Uterus (tissue), 4 donors: ENCODE data around the gene NAP1L4. TPM values are rescaled to one million over a fixed set of nuclear protein-coding genes. Genes with fewer than 3 reads are reported as not detected.
"Not testable (repeated sequence)": the region's sequence is repeated elsewhere in the genome, so short reads cannot be mapped to it uniquely, and the experiment has no call there.

Source experiments
- DNase-seq, 2 donors: peaks; one replicate each; pipeline ENCODE4 v3.0.0-alpha.2; 2019 to 2020
- H3K27ac ChIP-seq, 2 donors: fragments of 200-600 bp; sonication (generic); 1 replicate in 1 of 2; 2 replicates in 1 of 2; pipeline ENCODE4 v1.5.1; 2016 to 2018
- H3K27me3 ChIP-seq, 2 donors: fragments of 200-600 bp; sonication (generic); one replicate each; pipeline ENCODE4 v1.5.1; 2018 to 2019; ENCODE audit warnings: control low read depth in 1 of 2
- H3K36me3 ChIP-seq, 2 donors: fragments of 200-600 bp; sonication (generic); one replicate each; pipeline ENCODE4 v1.5.1; 2019; ENCODE audit warnings: control low read depth in 1 of 2
- H3K4me1 ChIP-seq, 2 donors: fragments of 200-600 bp; sonication (generic); one replicate each; pipeline ENCODE4 v1.5.1; 2018 to 2019; ENCODE audit warnings: control low read depth in 1 of 2
- H3K4me3 ChIP-seq, 2 donors: fragments of 200-600 bp; sonication (generic); 1 replicate in 1 of 2; 2 replicates in 1 of 2; pipeline ENCODE4 v1.5.1; 2018 to 2019; ENCODE audit warnings: mild to moderate bottlenecking in 1 of 2
- H3K9me3 ChIP-seq, 2 donors: fragments of 200-600 bp; sonication (generic); one replicate each; pipeline ENCODE4 v1.5.1; 2019; ENCODE audit warnings: control low read depth in 1 of 2
- CTCF ChIP-seq, 4 experiments: fragments of 200-600 bp in 2 of 4; fragments of 450-650 bp in 2 of 4; sonication (generic) in 2 of 4; IDR thresholded peaks; one replicate each; pipeline ENCODE4 v1.5.1; 2016 to 2019; ENCODE audit warnings: antibody characterized with exemption in 4 of 4, mild to moderate bottlenecking in 2 of 4, moderate library complexity in 1 of 4
- POLR2A ChIP-seq, 2 donors: fragments of 450-650 bp; IDR thresholded peaks; one replicate each; pipeline ENCODE4 v1.6.1; 2016; ENCODE audit warnings: antibody characterized with exemption in 2 of 2, mild to moderate bottlenecking in 1 of 2, moderate library complexity in 1 of 2
- intact Hi-C: fragments of 100-400 bp; cut with DNase I; formaldehyde crosslinking; loops from one replicate; pipeline ENCODE4 v1.15.1; 2023; ENCODE audit warnings: low total_unique reads
- total RNA-seq, 4 donors: library from RNA; depleted of rRNA in 3 of 4; stranded (reverse); fragments of >200 nt in 3 of 4; gene quantifications; one replicate each; pipeline versions ENCODE4 v1.1.0 to v1.2.4, GENCODE V29; 2014 to 2023
- donor health status: DM: yes; HTN: yes; CAD: no.

NAP1L4 gene
- total RNA-seq, 4 donors from 2014 or later: 96.1 to 183 (median 129) TPM

GRCh38 chr11:2911088-2911784 lies 80.9 kb downstream of the NAP1L4 start:
- no peak for DNase-seq
- Histone ChIP-seq H3K36me3 (no peaks in the 10 kb centered on the region), H3K9me3 (no peaks in the 10 kb centered on the region), H3K27me3 (no peaks in the 10 kb centered on the region), H3K27ac (no peak overlapping the region), H3K4me3 (no peak overlapping the region), H3K4me1 (peaks cover 0 to 10% of the 10 kb centered on the region in 2 donors)
- intact Hi-C loops: no loop called here
- TF ChIP-seq POLR2A (IDR thresholded peaks at IDR 0.05) (no peak), CTCF (IDR thresholded peaks at IDR 0.05) (no peak)

- DNase-seq: no peak
- peaks cover 0 to 10% of the 10 kb centered on the region in 2 donors for H3K4me1 ChIP-seq
- H3K9me3 ChIP-seq: no peaks in the 10 kb centered on the region
- intact Hi-C loops: no loop called here
- no peak overlapping the region for H3K27ac ChIP-seq
- no peaks in the 10 kb centered on the region for H3K27me3 ChIP-seq
- H3K36me3 ChIP-seq: no peaks in the 10 kb centered on the region
- TF ChIP-seq POLR2A (IDR thresholded peaks at IDR 0.05) (no peak), CTCF (IDR thresholded peaks at IDR 0.05) (no peak)
- H3K4me3 ChIP-seq: no peak overlapping the region
Observed at GRCh38 chr11:2910401-2910955, 81.7 kb downstream of the NAP1L4 start.

GRCh38 chr11:2909133-2909902 lies 82.8 kb downstream of the NAP1L4 start:
- no peak for DNase-seq
- Histone ChIP-seq H3K4me3 (peak overlapping the region in 1 of 2 donors; percentile 4), H3K27me3 (no peaks in the 10 kb centered on the region), H3K27ac (no peak overlapping the region), H3K4me1 (peaks cover 0 to 10% of the 10 kb centered on the region in 2 donors), H3K9me3 (no peaks in the 10 kb centered on the region), H3K36me3 (no peaks in the 10 kb centered on the region)
- intact Hi-C loops: no loop called here
- TF ChIP-seq POLR2A (IDR thresholded peaks at IDR 0.05): no peak
- no peak for TF ChIP-seq CTCF (IDR thresholded peaks at IDR 0.05)

GRCh38 chr11:2908130-2908529 lies 84.0 kb downstream of the NAP1L4 start:
- intact Hi-C loops: no loop called here
- DNase-seq: no peak
- no peaks in the 10 kb centered on the region for H3K9me3 ChIP-seq
- no peak overlapping the region for H3K27ac ChIP-seq
- H3K36me3 ChIP-seq: no peaks in the 10 kb centered on the region
- H3K4me1 ChIP-seq: peaks cover 0 to 10% of the 10 kb centered on the region in 2 donors
- no peak overlapping the region for H3K4me3 ChIP-seq
- no peaks in the 10 kb centered on the region for H3K27me3 ChIP-seq
- TF ChIP-seq CTCF (IDR thresholded peaks at IDR 0.05): no peak
- no peak for TF ChIP-seq POLR2A (IDR thresholded peaks at IDR 0.05)

- DNase-seq, H3K27me3 ChIP-seq, H3K9me3 ChIP-seq, intact Hi-C loops, H3K4me3 ChIP-seq, H3K27ac ChIP-seq, H3K36me3 ChIP-seq: not testable (repeated sequence)
- H3K4me1 ChIP-seq: peaks cover 0 to 10% of the 10 kb centered on the region in 2 donors
Observed at GRCh38 chr11:2905299-2905698, 86.8 kb downstream of the NAP1L4 start.
